Suppressor macrophage (primary cell): ENCODE measurements around the gene SLC35G4.
"Not testable (repeated sequence)": the region's sequence is repeated elsewhere in the genome, so short reads cannot be mapped to it uniquely, and the experiment has no call there.

Experiments
- DNase-seq, 4 experiments: peaks; one replicate each; pipeline ENCODE4 v3.0.0-alpha.2; 2020 to 2022

SLC35G4 gene

DNA sequence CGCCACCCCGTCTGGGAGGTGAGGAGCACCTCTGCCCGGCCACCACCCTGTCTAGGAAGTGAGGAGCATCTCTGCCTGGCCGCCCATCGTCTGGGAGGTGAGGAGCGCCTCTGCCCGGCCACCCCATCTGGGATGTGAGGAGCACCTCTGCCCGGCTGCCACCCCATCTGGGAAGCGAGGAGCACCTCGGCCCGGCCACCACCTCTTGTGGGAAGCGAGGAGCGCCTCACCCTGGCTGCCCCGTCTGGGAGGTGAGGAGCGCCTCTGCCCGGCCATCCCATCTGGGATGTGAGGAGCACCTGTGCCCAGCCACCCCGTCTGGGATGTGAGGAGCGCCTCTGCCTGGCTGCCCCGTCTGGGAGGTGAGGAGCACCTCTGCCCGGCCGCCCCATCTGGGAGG lies 4.6 kb downstream of the SLC35G4 start:
- DNase-seq: not testable (repeated sequence)

- not testable (repeated sequence) for DNase-seq
Measured at GRCh38 chr18:11614981-11615380, 5.6 kb downstream of the SLC35G4 start.

DNA sequence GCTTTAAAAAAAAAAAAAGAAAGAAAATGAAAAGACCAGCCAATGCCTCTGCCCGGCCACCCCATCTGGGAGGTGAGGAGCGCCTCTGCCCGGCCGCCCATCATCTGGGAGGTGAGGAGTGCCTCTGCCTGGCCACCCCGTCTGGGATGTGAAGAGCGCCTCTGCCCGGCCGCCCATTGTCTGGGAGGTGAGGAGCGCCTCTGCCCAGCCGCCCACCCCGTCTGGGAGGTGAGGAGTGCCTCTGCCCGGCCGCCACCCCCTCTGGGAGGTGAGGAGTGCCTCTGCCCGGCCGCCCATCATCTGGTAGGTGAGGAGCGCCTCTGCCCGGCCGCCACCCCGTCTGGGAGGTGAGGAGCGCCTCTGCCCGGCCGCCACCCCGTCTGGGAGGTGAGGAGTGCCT lies 37.9 kb downstream of the SLC35G4 start:
- not testable (repeated sequence) for DNase-seq

DNA sequence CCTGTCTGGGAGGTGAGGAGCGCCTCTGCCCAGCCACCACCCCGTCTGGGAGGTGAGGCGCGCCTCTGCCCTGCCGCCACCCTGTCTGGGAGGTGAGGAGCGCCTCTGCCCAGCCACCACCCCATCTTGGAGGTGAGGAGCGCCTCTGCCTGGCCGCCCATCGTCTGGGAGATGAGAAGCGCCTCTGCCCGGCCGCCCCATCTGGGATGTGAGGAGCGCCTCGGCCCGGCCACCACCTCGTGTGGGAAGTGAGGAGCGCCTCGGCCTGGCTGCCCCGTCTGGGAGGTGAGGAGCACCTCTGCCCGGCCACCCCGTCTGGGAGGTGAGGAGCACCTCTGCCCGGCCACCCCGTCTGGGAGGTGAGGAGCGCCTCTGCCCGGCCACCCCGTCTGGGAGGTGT lies 38.4 kb downstream of the SLC35G4 start:
- DNase-seq: not testable (repeated sequence)

DNA sequence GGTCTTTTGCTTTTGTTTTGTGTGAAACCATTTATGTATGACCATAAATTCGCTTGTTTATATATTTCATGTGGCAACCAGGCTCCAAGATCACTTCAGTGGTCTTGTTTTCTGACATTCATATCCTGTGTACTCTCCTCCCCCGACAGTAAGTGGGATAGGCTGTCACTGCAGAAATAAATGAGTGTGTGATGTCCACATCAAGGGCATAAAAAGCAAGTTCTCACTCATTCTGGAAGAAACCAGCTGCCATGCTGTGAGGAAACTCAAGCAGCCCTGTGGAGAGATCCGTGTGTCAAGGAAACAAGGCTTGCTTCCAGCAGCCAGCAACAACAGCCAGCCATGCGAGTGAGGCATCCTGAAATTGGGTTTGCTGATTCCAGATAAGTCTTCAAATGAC lies 40.4 kb downstream of the SLC35G4 start:
- no peak for DNase-seq

- DNase-seq: no peak
Measured at GRCh38 chr18:11651899-11652298, 42.5 kb downstream of the SLC35G4 start.

DNA sequence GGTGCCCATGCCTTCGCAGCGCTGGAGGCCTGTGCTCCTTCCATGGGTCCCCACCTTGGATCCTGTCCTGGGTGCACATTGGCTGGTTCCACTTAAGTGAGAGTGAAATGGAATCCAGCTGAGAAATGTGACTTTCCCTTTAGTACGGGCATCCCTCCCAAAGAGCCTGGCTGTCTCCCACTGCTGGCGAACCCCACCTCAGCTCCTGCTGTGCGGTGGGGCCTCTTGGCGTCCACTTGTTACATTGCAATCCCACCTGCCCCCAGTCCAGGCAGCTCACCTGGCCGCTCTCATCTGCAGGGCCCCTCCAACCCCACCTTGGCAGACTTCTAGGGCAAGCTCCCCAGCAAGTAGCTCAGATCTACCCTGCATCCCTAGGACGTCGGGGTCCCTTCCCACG lies 44.1 kb downstream of the SLC35G4 start:
- no peak for DNase-seq

- DNase-seq: peak; percentile 50 to 79 (median 68)
Measured at GRCh38 chr18:11654736-11655605, 45.6 kb downstream of the SLC35G4 start.

DNA sequence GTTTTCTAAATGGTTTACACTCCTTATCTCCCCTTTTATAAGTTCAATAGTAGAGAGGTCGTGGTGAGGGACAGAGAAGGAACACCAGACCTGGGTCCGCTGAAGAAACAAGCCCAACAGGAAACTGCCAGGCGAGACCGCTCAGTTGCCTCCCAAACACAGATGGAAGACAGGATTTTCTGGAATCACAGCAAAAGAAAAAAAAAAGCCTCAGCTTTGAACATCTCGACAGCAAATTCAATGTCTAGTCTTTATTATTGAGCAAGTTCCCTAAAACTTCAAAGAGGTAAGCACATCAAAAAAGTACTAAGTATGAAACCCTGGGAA lies 46.2 kb downstream of the SLC35G4 start:
- DNase-seq: no peak

DNA sequence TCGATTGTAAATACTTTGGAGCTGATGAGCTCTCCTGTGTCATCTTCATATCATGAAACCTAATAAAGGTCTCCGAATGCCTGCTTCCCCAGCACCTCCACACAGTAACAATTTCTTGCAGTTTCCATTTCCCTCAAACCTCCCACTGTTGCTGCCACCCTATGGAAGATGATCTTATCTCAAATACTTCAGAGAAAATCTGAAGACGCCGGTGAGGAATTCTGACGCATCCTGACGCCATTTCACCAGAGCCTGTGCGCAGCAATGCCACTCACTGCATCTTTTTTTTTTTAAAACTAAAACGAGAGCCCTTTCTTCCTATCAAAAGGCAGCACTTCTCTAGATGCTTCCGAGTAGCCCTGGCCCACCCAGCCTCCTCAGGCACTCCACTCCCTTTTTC lies 47.8 kb downstream of the SLC35G4 start:
- DNase-seq: no peak

GRCh38 chr18:11657554-11657953 lies 48.2 kb downstream of the SLC35G4 start:
- no peak for DNase-seq

DNA sequence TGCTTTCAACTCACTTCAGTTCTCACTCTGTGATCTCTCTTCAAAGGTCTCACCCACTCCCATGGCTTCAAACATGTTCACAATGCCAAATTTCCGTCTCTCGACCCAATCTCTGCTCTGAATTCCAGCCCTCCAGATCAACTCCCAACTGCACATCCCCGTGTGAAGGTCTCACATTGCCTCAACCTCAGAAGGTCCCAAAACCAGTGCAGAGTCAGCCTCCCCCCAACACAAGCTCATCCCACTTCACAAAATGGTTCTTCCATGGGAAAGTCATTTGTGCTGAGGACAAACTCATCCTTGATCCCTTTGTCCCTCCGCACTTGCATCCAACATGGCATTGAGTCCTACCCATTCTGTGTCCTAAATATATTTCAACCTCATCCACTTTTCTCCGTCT lies 48.6 kb downstream of the SLC35G4 start:
- DNase-seq: no peak

- no peak for DNase-seq
Measured at GRCh38 chr18:11658989-11659388, 49.6 kb downstream of the SLC35G4 start.
